ENCODE measurements around the gene COG2.
"Not testable (repeated sequence)": the region's sequence is repeated elsewhere in the genome, so short reads cannot be mapped to it uniquely, and the experiment has no call there.

The COG2 gene

DNA sequence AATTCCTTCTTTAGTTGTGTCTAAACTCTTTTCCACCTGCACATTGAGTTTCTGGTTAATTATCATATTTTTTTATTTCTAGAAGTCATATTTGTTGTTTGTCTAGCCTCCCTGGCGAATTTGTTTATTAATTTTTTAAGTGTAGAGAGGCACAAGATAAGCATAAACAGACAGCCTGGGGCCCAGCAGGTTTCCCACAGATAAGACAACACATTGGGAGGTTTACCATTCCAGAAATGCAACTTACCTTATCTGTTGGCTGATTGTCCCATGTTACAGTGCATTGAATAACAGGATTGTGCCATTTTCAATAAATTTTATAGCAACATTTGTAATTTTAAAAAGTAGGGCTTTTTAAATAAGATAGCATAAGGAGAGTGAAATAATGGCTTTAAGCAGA, 34.9 kb downstream of the COG2 start:
- no peak for DNase-seq (ENCODE audit: low spot score)

DNA sequence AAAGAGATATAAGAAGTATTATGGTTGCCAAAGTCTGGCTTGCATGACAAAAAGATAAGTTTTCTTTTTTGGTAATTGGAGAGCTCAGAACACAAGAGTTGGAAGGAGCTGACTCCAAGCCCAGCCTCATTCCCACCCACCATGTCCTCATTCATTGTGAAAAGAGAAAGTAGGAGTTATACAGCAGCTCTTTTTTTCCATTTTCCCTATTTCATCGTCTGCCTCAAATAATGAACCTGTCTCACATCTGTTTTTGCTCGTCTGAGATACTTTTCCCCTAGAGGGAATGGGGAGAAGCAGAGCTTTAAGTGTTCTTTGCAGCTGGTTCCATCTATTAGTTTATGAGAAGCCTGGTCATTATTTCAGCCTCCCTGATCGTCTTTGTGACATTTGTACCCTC, 36.9 kb downstream of the COG2 start:
- no peak for DNase-seq (ENCODE audit: low spot score)

DNA sequence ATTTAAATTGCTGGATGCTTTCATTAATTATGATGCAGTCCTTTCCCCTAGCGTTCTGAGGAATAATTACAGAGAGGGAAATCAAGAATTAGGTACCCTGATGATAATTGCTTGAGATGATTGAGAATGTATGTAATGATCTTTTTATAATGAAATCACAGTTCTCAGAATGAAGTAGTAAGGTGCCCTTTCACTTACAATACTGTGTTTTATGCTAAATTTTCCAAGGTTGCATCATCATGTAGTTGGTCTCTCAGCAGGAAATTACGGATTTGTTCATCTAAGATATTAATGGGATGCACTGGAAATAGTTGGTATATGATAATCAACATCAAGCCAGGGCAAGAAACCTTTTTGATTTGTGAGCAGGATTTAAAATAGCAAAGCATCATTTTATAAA, 37.5 kb downstream of the COG2 start:
- no peak for DNase-seq (ENCODE audit: low spot score)

DNA sequence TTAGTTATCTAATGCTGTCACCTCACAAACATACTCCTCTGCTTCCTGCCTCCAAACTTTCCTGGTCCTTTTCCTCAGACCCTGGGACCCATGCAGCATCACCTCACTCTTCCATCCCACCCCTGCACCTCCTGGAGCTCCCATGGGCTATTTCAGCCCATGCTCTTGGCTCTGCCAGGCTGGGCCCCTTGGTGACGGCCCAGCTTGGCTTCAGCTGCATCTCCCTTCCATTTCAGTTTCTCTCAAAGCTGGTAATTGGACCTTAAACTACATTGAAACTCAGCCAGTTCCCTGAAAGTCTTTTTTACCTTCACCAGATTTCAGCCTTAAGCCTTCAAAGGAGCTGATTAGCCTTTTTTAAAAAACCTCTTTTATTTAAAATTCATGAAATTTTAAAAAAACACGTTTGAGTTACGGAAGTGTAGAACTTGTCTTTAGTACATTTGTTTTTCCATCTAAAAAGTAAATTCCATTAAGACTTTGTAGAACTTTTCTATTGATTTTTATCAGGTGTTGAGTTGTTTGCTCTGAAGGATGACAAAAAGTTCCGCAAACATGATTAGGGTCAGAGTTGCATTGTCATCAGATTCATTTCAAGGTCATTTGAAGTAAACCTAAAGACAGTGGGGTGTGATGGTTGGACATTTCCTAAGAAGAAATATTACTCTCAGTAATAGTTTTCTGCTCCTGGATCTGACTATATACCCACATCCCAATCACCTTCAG, 38.2 kb downstream of the COG2 start:
- no peak for DNase-seq (ENCODE audit: low spot score)

DNA sequence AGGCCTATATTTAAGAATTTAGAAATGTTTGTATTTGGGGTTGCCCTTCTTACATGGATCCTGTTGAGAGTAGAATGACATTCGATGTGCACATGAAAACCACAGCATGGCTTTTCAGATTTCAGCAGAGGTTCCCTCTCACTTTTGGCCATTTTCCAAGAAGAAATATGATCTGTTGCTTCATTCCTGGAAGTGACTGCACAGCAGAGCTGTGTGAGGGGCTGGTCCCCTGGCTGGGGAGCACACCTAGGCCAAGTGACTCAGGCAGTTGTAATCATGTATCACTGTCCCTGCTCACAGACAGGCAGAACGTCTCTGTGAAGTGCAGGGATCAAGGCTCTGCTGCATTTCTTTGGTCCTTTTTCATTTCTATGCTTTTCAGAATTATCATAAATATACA, 39.3 kb downstream of the COG2 start:
- DNase-seq (ENCODE audit: low spot score): peak; percentile 57

DNA sequence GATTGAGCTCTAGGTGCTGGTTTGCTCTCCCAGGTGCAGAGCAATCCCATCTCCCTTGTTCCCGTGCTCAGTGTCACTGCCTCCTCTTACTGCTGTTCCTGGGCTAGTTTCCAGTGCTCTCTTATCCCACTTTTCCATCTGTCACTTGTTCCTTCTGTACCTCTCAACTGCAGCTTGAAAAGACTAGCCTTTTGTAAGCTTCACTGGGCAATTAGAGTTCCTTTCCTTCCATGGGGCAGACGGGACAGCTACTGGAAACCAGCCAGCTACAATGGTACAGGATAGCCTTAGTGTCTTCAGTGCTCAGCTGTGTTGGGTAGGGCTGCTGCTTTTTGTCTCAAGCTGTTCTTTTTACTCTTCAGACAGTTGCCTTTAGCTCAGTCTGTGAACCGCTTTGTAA, 40.0 kb downstream of the COG2 start:
- peak; percentile 40 for DNase-seq (ENCODE audit: low spot score)

DNA sequence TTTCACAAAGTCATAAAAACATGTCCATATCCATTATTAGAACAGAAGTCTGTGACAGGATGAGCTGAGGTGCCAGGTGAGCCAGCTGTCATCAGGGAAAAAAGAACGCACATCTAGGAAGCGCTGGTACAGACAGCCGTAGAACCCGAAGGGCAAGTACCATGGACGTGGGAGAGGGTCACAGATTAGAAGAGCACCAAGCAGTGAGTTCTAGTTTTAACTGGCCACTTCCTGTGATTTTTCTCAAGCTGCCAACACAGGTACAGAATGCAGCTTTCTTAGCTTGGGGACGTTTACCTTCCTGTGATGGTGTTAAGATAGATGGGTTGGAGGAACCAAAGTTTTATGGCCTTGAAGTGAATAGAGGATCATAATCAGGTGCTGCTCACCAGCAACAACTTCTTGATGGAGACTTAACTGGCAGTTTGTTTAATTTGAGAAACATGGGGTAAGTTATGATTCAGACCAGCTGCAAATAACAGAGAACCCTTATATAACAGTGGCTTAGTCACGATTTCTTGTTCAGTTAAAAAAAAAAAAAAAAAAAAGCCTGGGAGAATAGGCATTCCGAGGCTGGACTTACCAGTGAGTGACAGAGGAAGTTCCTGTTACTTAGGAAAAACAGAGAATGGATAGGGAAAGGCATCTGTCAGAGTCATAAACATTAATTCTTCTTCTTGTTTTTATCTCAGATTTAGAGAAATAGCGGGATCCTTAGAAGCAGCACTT, 40.8 kb downstream of the COG2 start:
- DNase-seq (ENCODE audit: low spot score): no peak

DNA sequence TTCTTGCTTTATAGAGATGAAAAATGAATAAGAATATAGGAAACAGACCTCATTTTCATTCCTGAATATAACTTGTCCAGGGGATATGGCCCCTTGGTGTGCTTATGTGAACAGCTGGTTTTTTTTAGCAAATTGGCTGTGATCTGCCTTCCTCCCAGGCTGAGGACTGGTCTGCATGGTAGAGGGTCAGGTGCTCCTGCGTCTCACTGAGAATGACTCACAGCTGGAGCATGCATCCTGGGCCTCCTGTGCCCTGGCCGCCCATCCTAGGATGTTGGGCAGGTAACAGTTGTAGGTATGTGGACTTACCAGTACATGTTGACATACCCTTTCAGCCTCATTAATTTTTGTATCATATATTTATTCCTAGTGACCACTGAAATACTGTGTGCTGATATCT, 41.9 kb downstream of the COG2 start:
- no peak for DNase-seq (ENCODE audit: low spot score)

DNA sequence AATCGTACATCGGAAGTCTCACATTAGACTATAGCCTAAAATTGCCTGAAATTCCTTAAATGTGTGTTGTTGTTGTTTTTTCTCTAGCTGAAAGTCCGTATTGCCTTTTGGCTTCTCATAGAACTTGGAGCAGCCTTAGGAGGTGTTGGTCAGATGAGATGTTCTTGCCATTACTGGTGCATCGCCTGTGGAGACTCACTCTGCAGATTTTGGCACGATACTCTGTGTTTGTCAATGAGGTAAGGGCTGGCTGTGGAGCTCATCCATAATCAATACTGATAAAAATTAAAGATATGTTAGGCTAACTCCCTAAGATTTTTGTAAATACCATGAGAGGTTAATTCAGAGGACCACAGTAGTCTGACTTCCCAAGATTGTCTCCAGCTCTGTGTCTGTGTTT, 42.7 kb downstream of the COG2 start:
- no peak for DNase-seq (ENCODE audit: low spot score)

DNA sequence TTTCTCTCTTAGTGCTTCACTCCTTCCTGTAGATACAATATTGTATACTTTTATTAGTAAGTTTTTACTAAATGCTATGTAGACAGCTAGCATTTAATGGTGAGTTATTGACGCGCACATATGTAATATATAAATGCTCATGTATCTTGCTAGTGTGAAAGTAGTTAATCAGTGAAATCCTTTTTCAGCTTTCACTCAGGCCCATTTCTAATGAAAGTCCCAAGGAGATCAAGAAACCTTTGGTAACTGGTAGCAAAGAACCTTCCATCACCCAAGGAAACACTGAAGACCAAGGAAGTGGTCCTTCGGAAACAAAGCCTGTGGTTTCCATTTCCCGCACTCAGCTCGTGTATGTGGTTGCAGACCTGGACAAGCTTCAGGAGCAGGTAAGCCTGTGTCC, 44.5 kb downstream of the COG2 start:
- DNase-seq (ENCODE audit: low spot score): no peak

DNA sequence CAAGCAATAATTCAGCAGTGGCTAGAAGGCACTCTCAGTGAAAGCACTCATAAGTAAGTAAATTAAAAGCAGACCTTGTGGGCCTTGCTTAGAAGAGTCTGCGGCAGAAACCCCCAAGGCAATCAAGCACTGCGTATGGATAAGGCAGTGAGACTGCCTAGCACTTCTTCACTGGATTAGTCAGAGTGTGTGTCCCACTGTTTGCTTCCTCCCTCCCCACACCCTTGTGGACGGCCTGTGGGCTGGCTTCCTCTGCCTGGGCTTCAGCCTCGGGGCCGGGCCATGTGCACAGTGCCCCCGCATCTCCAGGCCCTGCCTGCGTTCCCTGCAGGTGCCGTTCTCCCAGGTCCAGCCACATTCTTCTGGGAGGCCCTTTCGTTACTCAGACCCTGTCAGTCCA, 47.8 kb downstream of the COG2 start:
- DNase-seq (ENCODE audit: low spot score): no peak

DNA sequence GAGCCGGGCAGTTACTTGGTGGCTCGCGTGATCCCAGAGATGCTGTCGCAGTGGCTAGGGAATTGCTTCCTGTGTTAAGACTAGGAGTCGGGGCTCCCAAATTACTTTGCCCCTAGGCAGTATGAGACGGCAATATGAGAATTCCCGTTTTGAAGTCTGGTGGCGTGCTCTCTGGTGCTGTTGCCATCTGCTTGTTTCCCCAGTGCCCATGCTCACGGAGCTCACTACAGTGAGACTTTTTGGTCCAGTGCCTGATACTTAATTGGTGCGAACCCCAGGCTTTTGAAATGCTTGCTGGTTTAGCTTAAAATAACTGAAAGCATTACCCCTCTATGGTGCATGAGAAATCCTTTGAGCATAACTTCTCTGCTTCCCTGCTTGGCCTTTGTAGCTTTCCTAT, 49.3 kb downstream of the COG2 start:
- no peak for DNase-seq (ENCODE audit: low spot score)

DNA sequence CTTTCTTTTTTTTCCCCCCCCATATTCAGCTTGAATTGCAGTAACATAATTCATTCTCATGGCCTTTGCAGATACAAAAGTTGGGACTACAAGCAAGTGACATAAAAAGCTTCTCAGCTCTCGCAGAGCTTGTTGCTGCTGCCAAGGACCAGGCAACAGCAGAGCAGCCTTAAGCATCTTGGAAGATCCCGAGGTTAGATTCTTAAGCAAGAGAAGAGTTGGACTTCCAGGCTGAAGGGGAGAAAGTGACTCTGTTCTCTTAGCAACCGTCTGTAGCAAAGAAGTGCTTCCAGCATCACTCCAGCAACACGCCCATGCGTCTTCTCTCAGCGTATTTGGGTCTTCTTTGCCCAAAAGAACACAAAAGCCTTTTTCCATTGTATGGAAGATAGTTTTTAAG, 50.9 kb downstream of the COG2 start:
- DNase-seq (ENCODE audit: low spot score): no peak

DNA sequence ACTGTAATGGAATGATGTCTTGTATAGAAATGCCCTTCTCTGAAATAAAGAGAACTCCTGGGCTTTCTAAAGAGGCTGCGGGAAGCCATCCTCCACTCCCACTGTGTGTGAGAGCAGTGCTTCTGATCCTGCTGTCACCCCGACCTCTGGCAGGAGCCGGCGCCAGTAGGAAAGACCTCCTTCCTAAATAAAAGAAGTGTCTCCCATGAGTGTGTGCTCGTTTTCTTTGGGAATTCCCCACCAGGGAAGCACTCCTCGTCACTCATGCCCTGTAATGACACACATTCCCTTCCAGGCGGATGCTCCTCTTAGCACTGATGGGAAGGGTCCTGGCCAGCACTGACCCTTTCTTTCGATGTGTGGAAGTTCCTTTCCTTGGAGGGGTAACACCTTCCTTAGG, 51.5 kb downstream of the COG2 start:
- no peak for DNase-seq (ENCODE audit: low spot score)

DNA sequence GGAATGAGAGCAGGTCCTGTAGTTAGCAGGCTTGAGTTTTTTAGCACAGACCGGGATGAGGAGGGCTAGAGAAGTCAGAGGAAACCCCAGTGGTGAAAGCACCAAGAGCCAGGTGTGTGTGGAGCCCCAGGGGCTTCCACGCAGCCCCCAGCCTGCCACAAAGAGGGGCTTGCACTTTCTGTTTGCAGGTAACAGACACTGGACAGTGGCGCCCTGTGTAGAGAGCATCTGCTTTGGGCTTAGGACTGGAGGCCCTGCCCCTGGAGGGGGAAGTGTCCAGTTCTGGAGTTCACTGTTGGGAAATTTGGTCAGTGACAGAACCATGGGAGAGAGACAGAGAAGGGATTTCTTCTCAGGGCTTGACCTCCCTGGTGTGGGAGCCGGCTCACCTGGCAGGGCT, 52.2 kb downstream of the COG2 start:
- DNase-seq (ENCODE audit: low spot score): no peak

DNA sequence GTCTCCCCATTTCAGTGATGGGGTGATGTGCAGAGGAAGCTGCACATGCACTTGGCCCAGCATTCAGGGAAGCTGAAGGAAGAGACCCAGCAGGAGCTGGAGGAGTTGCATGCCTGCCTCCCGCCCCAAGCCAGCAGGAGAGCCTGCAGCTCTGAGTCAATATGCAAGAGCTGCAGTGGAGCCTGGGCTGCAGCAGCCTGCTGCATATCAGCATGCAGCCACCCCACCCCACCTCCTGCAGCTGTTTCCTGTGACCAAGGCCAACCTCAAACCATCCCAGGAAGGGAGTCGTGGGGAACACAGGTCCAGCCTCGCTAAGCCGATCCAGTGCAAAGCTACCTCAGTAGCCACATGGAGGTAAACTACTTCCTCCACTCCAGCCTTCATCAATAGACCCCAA, 52.7 kb downstream of the COG2 start:
- no peak for DNase-seq (ENCODE audit: low spot score)

DNA sequence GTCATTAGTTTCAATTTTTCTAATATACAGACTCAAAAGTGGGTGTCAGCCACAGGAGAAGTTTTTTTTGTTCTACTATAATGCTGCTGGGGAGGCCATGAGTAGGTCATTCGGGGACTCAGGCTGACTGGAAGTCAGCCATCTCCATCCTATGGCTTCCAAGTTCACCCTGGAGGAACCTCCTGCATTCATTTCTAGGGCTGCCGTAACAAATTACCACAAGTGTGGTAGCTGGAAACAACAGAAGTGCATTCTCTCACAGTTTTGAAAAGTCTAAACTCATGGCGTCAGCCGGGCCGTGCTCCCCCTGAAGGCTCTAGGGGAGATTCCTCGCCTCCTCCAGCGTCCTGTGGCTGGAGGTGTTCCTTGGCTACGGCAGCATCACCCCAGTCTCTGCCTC, 53.9 kb downstream of the COG2 start:
- no peak for DNase-seq (ENCODE audit: low spot score)

DNA sequence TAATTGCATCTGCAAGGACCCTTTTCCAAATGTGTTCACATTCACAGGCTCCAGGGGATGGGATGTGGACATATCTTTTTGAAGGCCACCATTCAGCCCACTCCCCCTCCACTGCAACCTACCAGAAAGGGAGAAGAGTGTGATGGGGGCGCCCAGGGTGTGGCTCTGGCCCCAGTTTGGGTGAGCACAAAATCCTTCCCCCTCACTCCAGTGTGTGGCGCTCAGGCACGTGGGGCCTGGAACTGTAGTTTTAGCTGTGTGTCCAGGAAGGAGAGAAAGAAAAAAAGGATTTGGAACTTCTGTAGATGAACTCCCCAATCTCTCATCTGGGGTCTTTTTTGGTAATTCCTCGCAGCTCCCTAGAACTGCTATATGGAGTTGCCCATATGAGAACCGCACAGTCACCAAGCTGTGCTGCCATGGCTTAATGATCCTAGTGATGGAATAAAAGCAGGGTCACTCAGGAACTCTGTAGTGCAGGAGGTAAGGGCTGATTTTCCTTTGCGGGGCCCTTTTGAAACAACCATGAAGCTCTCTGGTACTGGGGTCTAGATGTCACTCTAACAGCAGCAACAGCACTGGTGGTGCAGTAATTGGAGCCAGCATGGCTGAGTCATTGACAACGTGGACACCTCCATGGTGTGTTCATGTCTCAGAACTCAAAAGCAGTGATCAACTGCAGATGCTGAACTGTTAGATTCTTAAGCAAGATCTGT, 54.6 kb downstream of the COG2 start:
- DNase-seq (ENCODE audit: low spot score): no peak

DNA sequence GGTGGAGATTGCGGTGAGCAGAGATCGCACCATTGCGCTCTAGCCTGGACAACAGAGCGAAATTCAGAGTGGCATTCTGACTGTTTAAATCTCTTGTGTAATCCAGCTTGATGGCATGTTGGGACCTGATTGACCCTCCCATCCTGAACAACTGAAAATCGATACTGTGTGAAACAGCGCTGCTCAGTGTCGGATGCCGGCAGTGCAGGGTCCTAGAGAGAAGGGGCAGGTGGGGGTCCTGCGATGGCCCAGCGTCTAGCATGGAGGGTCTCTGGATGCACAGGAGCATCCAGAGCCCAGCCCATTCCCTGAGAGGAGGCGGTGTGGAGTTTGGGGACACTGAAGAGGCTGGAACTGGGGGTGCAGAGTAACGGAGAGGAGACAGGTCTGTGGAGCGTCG, 55.8 kb downstream of the COG2 start:
- DNase-seq (ENCODE audit: low spot score): no peak

DNA sequence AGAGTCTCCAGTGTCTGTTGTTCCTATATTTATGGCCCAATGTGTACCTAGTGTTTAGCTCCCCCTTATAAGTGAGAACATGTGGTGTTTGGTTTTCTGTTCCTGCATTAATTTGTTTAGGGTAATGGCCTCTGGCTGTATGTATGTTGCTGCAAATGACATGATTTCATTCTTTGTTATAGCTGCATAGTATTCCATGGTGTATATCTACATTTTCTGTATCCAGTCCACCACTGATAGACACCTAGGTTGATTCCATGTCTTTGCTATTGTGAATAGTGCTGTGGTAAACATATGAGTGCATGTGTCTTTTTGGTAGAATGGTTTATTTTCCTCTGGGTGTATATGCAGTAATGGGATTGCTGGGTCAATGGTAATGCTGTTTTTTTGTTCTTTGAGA, 56.7 kb downstream of the COG2 start:
- DNase-seq (ENCODE audit: low spot score): not testable (repeated sequence)

DNA sequence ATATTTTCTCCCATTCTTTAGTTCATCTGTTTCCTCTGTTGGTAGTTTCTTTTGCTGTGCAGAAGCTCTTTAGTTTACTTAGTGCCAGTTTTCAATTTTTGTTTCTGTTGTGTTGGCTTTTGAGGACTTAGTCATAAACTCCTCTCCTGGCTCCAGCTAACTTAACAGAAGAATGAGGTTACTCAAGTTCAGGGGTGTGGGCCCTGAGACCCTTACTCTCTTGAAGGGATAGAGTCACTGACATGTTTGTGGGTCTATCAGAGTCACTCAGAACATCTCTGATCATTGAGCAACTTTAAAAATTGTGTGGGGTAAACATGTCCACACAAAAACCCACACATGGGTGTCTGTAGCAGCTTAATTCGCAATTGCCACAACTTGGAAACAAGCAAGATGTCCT, 57.4 kb downstream of the COG2 start:
- no peak for DNase-seq (ENCODE audit: low spot score)

DNA sequence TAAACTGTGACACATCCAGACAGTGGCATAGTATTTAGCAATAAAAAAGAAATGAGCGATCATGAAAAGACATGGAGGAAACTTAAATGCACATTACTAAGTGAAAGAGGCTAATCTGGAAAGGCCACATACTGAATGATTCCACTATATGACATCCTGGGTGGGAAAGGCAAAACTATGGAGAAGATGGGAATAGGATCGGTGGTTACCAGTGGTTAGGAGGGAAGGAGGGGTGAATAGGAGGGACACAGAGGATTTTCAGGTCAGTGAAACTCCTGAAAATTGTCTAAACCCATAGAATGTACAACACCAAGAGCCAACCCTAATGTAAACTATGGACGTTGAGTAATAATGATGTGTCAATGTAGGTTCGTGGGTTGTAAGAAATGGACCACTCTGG, 57.9 kb downstream of the COG2 start:
- DNase-seq (ENCODE audit: low spot score): no peak

DNA sequence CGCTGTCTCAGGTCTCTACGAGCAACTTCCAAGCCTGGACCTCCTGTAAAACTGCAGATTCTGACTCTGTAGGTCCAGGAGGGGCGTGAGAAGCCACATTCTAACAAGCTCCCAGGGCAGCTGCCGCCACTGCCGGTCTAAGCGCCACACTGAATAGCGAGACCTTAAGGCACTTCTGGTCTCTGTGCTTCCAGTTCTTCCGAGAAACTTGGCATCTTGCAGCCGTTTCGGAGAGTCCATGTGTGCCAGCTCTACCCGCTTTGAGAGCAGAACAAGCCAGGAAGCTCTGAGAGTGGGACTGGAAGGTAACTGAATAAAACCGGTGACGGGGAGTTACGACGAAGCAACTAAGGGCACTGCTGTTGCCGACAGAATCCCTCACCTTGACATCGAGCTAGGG, 59.2 kb downstream of the COG2 start:
- DNase-seq (ENCODE audit: low spot score): no peak

Measured in D341Med (cell line).